ENCODE measurements around the gene ATP5MC3. TPM values are rescaled to one million over a fixed set of nuclear protein-coding genes. Genes with fewer than 3 reads are reported as not detected.

The ATP5MC3 gene
- total and polyA plus RNA-seq, 2 of the 13 experiments (the other 11 are each of a cell fraction or from before 2014, with no cell fraction given): 676 to 1,007 TPM

GRCh38 chr2:175181104-175181876, at the start of gene ATP5MC3 (continued):
- TF ChIP-seq FOXO4 (CRISPR knock-in tag; conservative IDR thresholded peaks at IDR 0.05) (no peak), ATRX (CRISPR knock-in tag; IDR thresholded peaks at IDR 0.05; ENCODE audit: borderline replicate concordance) (no peak), GATA4 (IDR thresholded peaks at IDR 0.05; ENCODE audit: borderline replicate concordance, low read depth) (peak; percentile 56; the same call in 1 of the 2 replicates), FOXK1 (CRISPR knock-in tag; IDR thresholded peaks at IDR 0.05; ENCODE audit: borderline replicate concordance, low read depth) (peak; percentile 92), TFDP1 (CRISPR knock-in tag; IDR thresholded peaks at IDR 0.05; ENCODE audit: borderline replicate concordance) (peak; percentile 80), ZNF326 (CRISPR knock-in tag; IDR thresholded peaks at IDR 0.05; ENCODE audit: borderline replicate concordance) (no peak), CTCF (CRISPR knock-in tag; IDR thresholded peaks at IDR 0.05) (peak; percentile 43; the same call in 1 of the 2 replicates), ATF3 (CRISPR knock-in tag; IDR thresholded peaks at IDR 0.05) (peak; percentile 71), GABPB1 (CRISPR knock-in tag; IDR thresholded peaks at IDR 0.05) (peak; percentile 84), ZNF775 (CRISPR knock-in tag; IDR thresholded peaks at IDR 0.05; ENCODE audit: borderline replicate concordance) (peak; percentile 15; the same call in 1 of the 2 replicates), ZBTB44 (CRISPR knock-in tag; IDR thresholded peaks at IDR 0.05) (peak; percentile 79; the same call in 1 of the 2 replicates), ZNF407 (CRISPR knock-in tag; IDR thresholded peaks at IDR 0.05; ENCODE audit: not compliant biosample characterization) (peak; percentile 97)
